HL-60/S4 treated with phorbol 12-myristate 13-acetate at 8.2 ng/mL for 4 days and 3 days (cell line): Measurements from ENCODE around the gene ZNF407.

ENCODE experiments used
- in situ Hi-C: fragments of 300-500 bp; cut with MboI; formaldehyde crosslinking; loops from 2 replicates; pipeline ENCODE4 v1.15.0; 2022; ENCODE audit warnings: low sequenced_read_pairs

Gene ZNF407

GRCh38 chr18:75063615-75064512 lies 466.2 kb downstream of the ZNF407 start:
- in situ Hi-C loops: no loop called here

DNA sequence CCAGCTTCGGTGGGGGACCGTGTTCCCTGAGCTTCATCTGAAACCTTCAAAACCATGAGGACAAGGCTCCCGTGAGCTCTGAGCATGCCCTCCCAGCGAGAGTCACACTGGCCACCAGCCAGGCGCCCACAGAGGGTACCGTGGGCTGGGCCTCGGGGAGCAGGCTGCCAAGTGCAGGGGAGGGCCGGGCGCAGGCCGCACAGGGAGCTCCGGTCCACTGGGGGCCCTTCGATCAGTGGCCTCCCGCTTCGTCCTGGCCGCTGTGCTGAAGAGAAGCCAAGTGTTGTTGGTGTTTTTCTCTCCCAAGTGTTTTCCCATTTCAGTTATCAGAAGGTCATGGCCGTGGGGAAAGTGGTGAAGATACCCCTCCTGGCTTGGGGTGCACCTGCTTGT lies 466.8 kb downstream of the ZNF407 start:
- in situ Hi-C loops: no loop called here

DNA sequence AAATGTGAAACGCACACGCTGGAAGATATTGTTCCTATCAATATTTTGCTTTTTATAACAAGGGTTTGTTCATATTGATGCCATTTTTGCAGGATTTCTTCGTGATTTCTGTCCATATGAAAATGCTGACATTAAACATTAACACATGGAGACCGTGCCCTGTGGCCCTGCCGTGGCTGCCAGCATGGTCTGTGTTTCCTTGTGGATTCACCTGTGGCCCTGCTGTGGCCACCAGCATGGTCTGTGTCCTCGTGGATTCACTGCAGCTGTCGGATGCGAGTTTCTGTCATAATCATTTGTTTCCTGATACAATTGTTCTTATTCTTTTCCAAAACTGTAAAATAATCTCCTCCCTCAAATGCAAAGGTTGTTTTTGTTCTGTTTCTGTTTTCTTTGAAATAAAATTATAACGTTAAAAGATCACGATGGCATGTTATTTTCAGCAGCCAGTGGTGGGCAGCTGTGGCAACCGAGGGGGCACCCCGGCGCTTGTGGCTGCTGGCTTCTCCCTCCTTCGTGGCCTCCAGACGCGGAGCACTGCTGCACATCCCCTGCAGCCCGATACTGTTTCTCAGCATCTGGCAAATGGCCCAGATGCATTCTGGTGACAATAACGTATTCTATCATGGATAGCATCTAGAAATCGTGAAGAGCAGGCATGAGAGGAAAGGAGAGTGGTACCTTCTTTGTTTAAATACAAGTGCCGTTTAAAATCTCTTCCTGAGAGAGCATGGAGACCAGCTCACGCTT lies 467.8 kb downstream of the ZNF407 start:
- in situ Hi-C loops: no loop called here

- in situ Hi-C loops: no loop called here
Observed at GRCh38 chr18:75066021-75066880, 468.6 kb downstream of the ZNF407 start.

DNA sequence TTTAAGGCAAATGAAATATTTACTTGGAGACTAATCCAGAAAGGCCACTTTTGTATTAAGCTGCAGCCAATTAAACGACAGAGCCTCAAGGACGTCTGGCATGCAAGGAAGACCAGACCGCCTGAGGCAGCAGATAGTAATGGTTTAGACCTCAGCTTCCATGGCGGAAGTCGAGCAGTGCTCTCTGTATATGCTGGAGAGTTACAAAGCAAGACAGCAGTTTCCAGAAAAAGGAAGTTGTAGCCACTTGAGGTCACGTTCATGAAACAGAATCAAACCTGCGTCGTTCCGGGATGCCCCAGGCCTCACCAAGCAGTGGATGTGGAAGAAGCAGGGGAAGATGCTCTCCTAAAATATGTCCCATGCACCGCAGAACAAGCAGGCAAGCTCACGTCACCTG lies 469.3 kb downstream of the ZNF407 start:
- in situ Hi-C loops: no loop called here

- in situ Hi-C loops: no loop called here
Observed at GRCh38 chr18:75067996-75068645, 470.5 kb downstream of the ZNF407 start.

DNA sequence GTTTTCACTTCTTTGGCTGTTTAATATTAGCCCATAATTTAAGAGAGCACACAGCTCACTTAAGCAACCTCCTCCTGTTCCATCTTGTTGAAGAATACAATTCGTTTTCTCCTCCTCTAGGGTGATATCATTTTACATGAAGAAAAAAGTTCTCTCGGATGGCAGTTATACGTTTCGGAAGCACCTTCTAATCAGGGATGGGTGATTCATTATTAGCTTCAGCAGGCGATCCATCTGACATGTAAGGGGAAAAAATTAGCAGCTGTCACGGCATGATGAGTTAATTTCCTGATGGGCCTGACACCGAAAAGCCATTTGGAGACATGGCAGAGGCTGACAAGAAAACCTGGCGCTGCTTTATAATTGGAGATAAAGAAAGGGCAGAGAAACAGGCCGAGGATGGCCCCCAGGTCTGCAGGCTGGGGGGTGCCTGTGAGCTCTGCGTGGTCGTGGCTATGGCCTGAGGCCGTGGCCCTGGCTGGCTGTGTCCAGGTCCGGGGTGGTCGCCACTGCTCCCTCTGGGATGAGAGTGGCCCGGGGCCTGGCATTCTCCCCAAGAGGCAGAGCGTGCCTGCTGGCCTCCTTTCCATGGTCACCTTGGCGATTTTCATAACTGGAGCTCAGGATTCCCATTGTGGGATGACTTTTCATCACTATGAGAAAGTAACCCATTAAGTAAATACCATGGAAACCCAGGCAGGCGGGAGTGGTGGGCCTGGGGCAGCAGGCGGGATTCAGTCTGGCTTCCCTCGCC lies 471.2 kb downstream of the ZNF407 start:
- in situ Hi-C loops: no loop called here

GRCh38 chr18:75070235-75070624 lies 472.6 kb downstream of the ZNF407 start:
- in situ Hi-C loops: no loop called here

- in situ Hi-C loops: no loop called here
Observed at GRCh38 chr18:75070625-75071483, 473.2 kb downstream of the ZNF407 start.

- in situ Hi-C loops: no loop called here
Observed at GRCh38 chr18:75071484-75071785, 473.8 kb downstream of the ZNF407 start.

DNA sequence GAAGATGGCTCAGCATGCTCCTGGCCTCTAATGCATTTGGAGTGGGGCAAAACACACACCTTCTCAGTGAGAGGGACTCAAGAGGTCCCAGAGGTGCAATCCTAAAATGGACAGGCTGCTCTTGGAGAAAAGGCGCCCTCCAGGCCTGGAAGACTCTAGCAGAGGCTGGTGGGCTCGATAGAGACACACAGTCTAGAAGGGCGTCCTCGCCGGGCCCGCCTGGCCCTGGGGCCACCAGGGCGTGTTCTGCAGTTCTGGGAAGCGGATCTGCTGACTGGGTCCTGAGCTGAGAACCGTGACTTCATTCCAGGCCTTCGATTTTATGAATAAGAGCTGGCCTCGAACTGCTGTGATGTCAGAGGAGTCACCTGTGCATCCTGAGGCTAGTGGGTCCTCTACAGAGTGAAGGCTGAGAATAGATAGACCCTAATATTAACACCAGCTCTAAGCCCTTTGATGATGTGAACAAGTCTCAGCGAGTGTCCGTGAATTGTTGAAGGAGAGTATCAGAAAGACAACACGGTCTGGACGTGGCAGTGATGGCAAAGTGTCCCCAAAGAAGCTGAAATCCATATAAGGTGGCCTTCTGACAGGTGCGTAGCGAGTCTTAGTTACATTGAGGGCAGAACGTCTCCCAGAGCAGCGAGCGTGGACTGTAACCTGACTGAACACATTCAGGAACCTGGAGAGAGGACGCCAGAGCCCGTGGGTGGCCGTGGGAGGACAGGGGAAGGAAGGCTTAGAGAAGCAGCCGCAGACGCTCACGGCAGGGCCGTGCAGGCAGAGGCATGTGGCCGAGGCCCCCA lies 474.4 kb downstream of the ZNF407 start:
- in situ Hi-C loops: no loop called here

GRCh38 chr18:75072672-75073371 lies 475.2 kb downstream of the ZNF407 start:
- in situ Hi-C loops: no loop called here

GRCh38 chr18:75073654-75074053 lies 476.0 kb downstream of the ZNF407 start:
- in situ Hi-C loops: no loop called here

DNA sequence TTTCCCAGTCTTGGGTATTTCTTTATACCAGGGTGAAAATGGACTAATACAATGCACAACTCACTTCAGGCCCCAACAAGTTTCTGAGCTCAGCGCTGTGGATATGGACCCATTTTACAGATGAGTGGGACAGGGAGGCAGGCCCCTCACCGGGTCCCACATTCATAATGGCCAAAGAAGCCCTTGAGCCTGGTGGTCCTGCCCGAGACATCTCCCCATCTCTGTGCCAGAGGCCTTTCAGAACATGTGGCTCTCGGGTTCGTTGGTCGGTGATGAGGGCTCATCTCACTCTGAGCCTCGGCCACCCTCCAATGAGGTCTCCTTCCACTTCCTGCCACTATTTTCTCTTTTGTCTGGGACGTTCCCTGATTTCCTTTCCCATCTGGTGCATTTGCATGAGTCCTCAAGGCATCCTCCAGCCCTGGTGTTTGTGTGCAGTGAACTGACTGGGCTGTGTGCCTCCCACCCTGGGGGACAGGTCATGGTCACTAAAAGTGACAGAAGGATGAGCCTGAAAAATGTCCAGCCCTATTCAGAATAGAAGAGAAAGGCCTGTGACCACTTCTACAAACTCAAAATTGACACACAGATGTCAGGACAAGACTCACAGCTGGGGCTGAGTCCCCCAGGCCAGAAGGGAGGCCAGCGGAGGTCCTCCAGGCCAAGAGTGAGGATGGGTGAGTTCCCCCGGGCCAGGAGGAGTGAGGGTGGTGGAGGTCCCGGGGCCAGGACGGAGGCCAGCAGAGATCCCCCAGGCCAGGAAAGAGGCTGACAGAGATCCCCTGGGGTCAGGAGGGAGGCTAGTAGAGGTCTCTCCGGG lies 476.7 kb downstream of the ZNF407 start:
- in situ Hi-C loops: no loop called here

DNA sequence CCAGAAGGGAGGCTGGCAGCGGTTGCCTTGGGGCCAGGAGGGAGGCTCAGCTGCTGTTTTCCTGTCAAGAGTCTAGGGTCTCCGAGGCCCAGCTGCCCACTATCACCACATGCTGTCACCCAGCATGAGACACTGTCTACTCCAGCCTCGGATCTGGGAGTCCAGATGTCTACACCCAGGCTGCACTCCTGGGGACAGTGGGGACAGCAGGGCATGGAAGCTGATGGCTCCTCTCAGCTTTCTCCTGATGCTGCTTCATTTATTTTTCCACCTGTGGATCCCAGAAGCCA lies 477.3 kb downstream of the ZNF407 start:
- in situ Hi-C loops: no loop called here

DNA sequence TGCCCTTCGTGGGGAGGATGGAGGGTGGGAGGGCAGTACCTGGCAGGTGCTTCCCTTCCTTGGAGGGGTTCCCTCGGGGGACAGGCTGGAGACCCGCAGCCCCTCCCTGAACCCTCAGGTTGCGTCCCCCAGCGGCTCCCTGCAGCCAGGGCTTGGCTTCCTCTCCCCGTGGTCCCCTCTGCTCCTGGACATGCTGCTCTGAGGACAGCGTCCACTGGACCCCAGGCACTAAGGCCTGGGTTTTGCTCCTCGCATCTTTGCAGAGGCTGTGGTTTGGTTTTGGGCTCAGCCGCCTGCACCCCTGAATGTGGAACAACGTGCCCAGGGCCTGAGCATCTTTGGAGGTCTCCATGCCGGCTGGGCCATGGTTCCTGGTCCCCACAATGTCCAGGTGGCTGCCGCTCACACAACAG lies 477.8 kb downstream of the ZNF407 start:
- in situ Hi-C loops: no loop called here

GRCh38 chr18:75076286-75076685 lies 478.6 kb downstream of the ZNF407 start:
- in situ Hi-C loops: no loop called here
